Caco-2 (cell line): ENCODE measurements around the gene TUSC1. TPM values are rescaled to one million over a fixed set of nuclear protein-coding genes. Genes with fewer than 3 reads are reported as not detected.
"Not testable (repeated sequence)": the region's sequence is repeated elsewhere in the genome, so short reads cannot be mapped to it uniquely, and the experiment has no call there.

Source experiments
- BruUV-seq: library from RNA; stranded (reverse); fragments of 400-500 nt; replicated peaks from 2 replicates; lab custom pipeline; 2021; lab: Mats Ljungman, UMichigan
- CTCF ChIA-PET: fragments of 300-600 bp; sonication (Branson Sonifier 250); formaldehyde crosslinking; loops from one replicate; lab custom pipeline; 2022; ENCODE audit warnings: antibody characterized with exemption; lab: Charles Lee
- POLR2A ChIA-PET: fragments of 300-600 bp; sonication (Branson Sonifier 250); formaldehyde crosslinking; loops from one replicate; lab custom pipeline; 2022; ENCODE audit warnings: antibody characterized with exemption; lab: Charles Lee
- DNase-seq, 2 experiments: peaks; one replicate each; pipeline versions ENCODE4 v3.0.0 to v3.0.0-alpha.2; 2020 to 2022
- H3K27me3 ChIP-seq: replicated peaks from 2 replicates; pipeline ENCODE4 v1.6.0; 2011; ENCODE audit warnings: low read length; ENCODE audit not compliant: control insufficient read depth, insufficient read depth
- H3K36me3 ChIP-seq: 2 replicates; pipeline ENCODE4 v1.5.1; 2011; ENCODE audit warnings: low read length; ENCODE audit not compliant: control insufficient read depth, insufficient read depth
- H3K4me1 ChIP-seq: fragments of 250-450 bp; sonication (Bioruptor Pico); 2 replicates; pipeline ENCODE4 v1.5.1; 2020; ENCODE audit warnings: mild to moderate bottlenecking
- H3K4me3 ChIP-seq: 2 replicates; pipeline ENCODE4 v1.5.1; 2011; ENCODE audit warnings: low read depth, mild to moderate bottlenecking, control low read depth, low read length
- H3K9me3 ChIP-seq: fragments of 250-450 bp; sonication (Bioruptor Pico); 2 replicates; pipeline ENCODE4 v1.5.1; 2020; ENCODE audit warnings: mild to moderate bottlenecking, moderate library complexity
- H3K27ac Mint-ChIP-seq: one replicate; pipeline ENCODE4 v1.8.0; 2022; ENCODE audit warnings: mixed read lengths; ENCODE audit not compliant: unreplicated experiment
- H3K27me3 Mint-ChIP-seq: one replicate; pipeline ENCODE4 v1.8.0; 2022; ENCODE audit warnings: mixed read lengths; ENCODE audit not compliant: insufficient read depth, unreplicated experiment
- H3K36me3 Mint-ChIP-seq: one replicate; pipeline ENCODE4 v1.8.0; 2022; ENCODE audit warnings: mild to moderate bottlenecking, mixed read lengths; ENCODE audit not compliant: insufficient read depth, unreplicated experiment
- H3K4me1 Mint-ChIP-seq: one replicate; pipeline ENCODE4 v1.8.0; 2022; ENCODE audit warnings: low read depth, mixed read lengths; ENCODE audit not compliant: unreplicated experiment
- H3K4me3 Mint-ChIP-seq: one replicate; pipeline ENCODE4 v1.8.0; 2022; ENCODE audit warnings: mild to moderate bottlenecking, moderate library complexity, mixed read lengths; ENCODE audit not compliant: unreplicated experiment
- H3K9me3 Mint-ChIP-seq: one replicate; pipeline ENCODE4 v1.8.0; 2022; ENCODE audit warnings: mixed read lengths; ENCODE audit not compliant: unreplicated experiment
- CTCF ChIP-seq, 2 experiments: fragments of 200-600 bp in 1 of 2; IDR thresholded peaks; 1 replicate in 1 of 2; 2 replicates in 1 of 2; pipeline versions ENCODE4 v1.5.1 to v1.8.0; 2011 to 2022; ENCODE audit warnings: antibody characterized with exemption in 1 of 2, control low read depth in 1 of 2, inconsistent platforms in 1 of 2, low read depth in 1 of 2, low read length in 1 of 2, mild to moderate bottlenecking in 1 of 2, moderate library complexity in 1 of 2; ENCODE audit not compliant: insufficient read depth in 1 of 2, severe bottlenecking in 1 of 2, unreplicated experiment in 1 of 2
- intact Hi-C: fragments of 100-400 bp; cut with micrococcal nuclease; formaldehyde crosslinking; loops from one replicate; pipeline ENCODE4 v1.10.0; 2022; ENCODE audit not compliant: unreplicated experiment
- total RNA-seq: library from RNA; stranded (reverse); gene quantifications from 2 replicates; pipeline ENCODE4 v1.2.3, GENCODE V29; 2022

The TUSC1 gene
- total RNA-seq, 1 experiment from 2014 or later = 2.4 TPM

GRCh38 chr9:25681266-25681665 lies 3.0 kb upstream of the TUSC1 start:
- H3K9me3 ChIP-seq = no peaks in the 10 kb centered on the region
- H3K36me3 ChIP-seq = no peaks in the 10 kb centered on the region
- no peak overlapping the region for H3K4me3 Mint-ChIP-seq
- H3K27ac Mint-ChIP-seq = no peak overlapping the region
- no peaks in the 10 kb centered on the region for H3K27me3 ChIP-seq
- H3K27me3 Mint-ChIP-seq = no peaks in the 10 kb centered on the region
- DNase-seq = no peak
- H3K4me1 Mint-ChIP-seq = no peaks in the 10 kb centered on the region
- no peak for TF ChIP-seq CTCF (IDR thresholded peaks at IDR 0.05; ENCODE audit: insufficient read depth in 1 of 2, low read depth in 1 of 2, low read length in 1 of 2, severe bottlenecking in 1 of 2, unreplicated experiment in 1 of 2)
- ChIA-PET CTCF (no interaction called here), POLR2A (no interaction called here)
- no TSS peak for BruUV-seq
- intact Hi-C loops = no loop called here
- no peaks in the 10 kb centered on the region for H3K4me1 ChIP-seq
- H3K36me3 Mint-ChIP-seq = no peaks in the 10 kb centered on the region
- no peaks in the 10 kb centered on the region for H3K9me3 Mint-ChIP-seq
- H3K4me3 ChIP-seq = no peak overlapping the region

DNA sequence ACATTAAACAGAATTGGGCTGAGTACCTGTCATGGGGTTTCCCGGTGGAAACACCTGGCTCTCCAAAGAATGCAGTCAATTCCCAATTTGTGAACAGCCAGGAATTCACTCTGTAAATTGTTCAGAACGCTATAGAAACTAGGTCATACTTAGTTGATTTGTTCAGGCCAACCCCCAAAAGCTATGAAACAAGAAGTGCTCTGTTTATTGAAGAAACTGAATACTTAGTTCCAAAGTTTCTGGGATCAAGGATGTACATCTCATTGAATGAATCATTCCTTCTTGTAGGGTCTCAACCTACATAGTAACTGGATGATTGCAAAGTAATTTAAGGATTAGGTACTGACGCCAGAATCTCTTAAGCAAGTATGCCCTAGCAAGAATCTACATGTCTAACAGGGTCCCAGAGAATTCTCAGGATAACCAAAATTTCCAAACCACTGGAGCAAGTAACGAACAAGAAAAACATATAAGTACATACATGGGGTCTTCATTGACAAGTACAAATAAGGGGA lies 659 bp upstream of the TUSC1 start:
- Mint-ChIP-seq H3K4me1 (no peaks in the 10 kb centered on the region), H3K36me3 (no peaks in the 10 kb centered on the region), H3K27ac (no peak overlapping the region), H3K9me3 (no peaks in the 10 kb centered on the region), H3K4me3 (peak overlapping the region; percentile 49), H3K27me3 (no peaks in the 10 kb centered on the region)
- CTCF ChIA-PET = no interaction called here
- POLR2A ChIA-PET = no interaction called here
- intact Hi-C loops = no loop called here
- H3K4me1 ChIP-seq = no peaks in the 10 kb centered on the region
- H3K4me3 ChIP-seq = peak overlapping the region; percentile 49
- DNase-seq = no peak
- no peak for TF ChIP-seq CTCF (IDR thresholded peaks at IDR 0.05; ENCODE audit: insufficient read depth in 1 of 2, low read depth in 1 of 2, low read length in 1 of 2, severe bottlenecking in 1 of 2, unreplicated experiment in 1 of 2)
- no peaks in the 10 kb centered on the region for H3K9me3 ChIP-seq
- H3K27me3 ChIP-seq = no peaks in the 10 kb centered on the region
- TSS peak; percentile 66 for BruUV-seq
- no peaks in the 10 kb centered on the region for H3K36me3 ChIP-seq

- H3K9me3 Mint-ChIP-seq = no peaks in the 10 kb centered on the region
- no peaks in the 10 kb centered on the region for H3K36me3 Mint-ChIP-seq
- H3K4me1 Mint-ChIP-seq = no peaks in the 10 kb centered on the region
- H3K27me3 Mint-ChIP-seq = no peaks in the 10 kb centered on the region
- Histone ChIP-seq H3K27me3 (no peaks in the 10 kb centered on the region), H3K36me3 (no peaks in the 10 kb centered on the region), H3K4me3 (peak overlapping the region; percentile 49), H3K9me3 (no peaks in the 10 kb centered on the region), H3K4me1 (no peaks in the 10 kb centered on the region)
- peak overlapping the region; percentile 67 for H3K4me3 Mint-ChIP-seq
- POLR2A ChIA-PET = no interaction called here
- no peak overlapping the region for H3K27ac Mint-ChIP-seq
- no peak for TF ChIP-seq CTCF (IDR thresholded peaks at IDR 0.05; ENCODE audit: insufficient read depth in 1 of 2, low read depth in 1 of 2, low read length in 1 of 2, severe bottlenecking in 1 of 2, unreplicated experiment in 1 of 2)
- BruUV-seq = no TSS peak
- peak; percentile 79 for DNase-seq
- CTCF ChIA-PET = no interaction called here
- intact Hi-C loops = no loop called here
Measured at GRCh38 chr9:25677301-25678146, 720 bp downstream of the TUSC1 start.

DNA sequence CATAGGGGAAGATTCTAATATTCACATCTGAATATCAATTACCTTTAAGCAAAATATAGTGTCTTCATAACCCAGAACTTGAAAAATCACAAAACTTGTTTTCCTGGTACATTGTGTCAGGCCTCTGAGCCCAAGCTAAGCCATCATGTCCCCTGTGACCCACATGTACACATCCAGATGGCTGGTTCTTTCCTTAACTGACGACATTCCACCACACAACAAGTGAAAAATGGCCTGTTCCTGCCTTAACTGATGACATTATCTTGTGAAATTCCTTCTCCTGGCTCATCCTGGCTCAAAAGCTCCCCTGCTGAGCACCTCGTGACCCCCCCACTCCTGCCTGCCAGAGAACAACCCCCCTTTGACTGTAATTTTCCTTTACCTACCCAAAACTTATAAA lies 2.4 kb downstream of the TUSC1 start:
- H3K4me3 ChIP-seq, H3K9me3 Mint-ChIP-seq, H3K9me3 ChIP-seq, H3K4me1 Mint-ChIP-seq, POLR2A ChIA-PET, CTCF ChIA-PET, intact Hi-C loops, H3K27me3 ChIP-seq, H3K4me3 Mint-ChIP-seq, H3K36me3 Mint-ChIP-seq, H3K4me1 ChIP-seq, H3K27ac Mint-ChIP-seq, H3K36me3 ChIP-seq, BruUV-seq, H3K27me3 Mint-ChIP-seq, DNase-seq: not testable (repeated sequence)
